SK-N-SH (cell line): Measurements from ENCODE around the gene YJEFN3.

Source experiments
- RAD21 ChIP-seq: IDR thresholded peaks from 2 replicates; pipeline ENCODE4 v1.6.1; 2012; ENCODE audit warnings: mild to moderate bottlenecking, low read length
- RCOR1 ChIP-seq: fragments of 150-350 bp; IDR thresholded peaks from 2 replicates; pipeline ENCODE4 v1.6.1; 2017; ENCODE audit warnings: antibody characterized with exemption, low read length
- RFX5 ChIP-seq: IDR thresholded peaks from 2 replicates; pipeline ENCODE4 v1.6.1; 2012; ENCODE audit warnings: mild to moderate bottlenecking, improper control_type of control experiment, low read length
- TAF1 ChIP-seq: IDR thresholded peaks from 2 replicates; pipeline ENCODE4 v1.6.1; 2012; ENCODE audit warnings: low read depth, mild to moderate bottlenecking, low read length, moderate library complexity, borderline replicate concordance
- TF ChIP-seq, protein P1 (sequence below): IDR thresholded peaks from 2 replicates; pipeline ENCODE4 v1.6.1; 2012; ENCODE audit warnings: mild to moderate bottlenecking, low read depth, low read length, moderate library complexity
- TF ChIP-seq, protein P2 (sequence below): fragments of 200-600 bp; sonication (generic); IDR thresholded peaks from 2 replicates; pipeline ENCODE4 v1.6.1; 2017; ENCODE audit warnings: antibody characterized with exemption, mild to moderate bottlenecking, moderate library complexity
- TF ChIP-seq, protein P3 (sequence below): IDR thresholded peaks from 2 replicates; pipeline ENCODE4 v1.4.0; 2012; ENCODE audit warnings: low read depth

DNA sequence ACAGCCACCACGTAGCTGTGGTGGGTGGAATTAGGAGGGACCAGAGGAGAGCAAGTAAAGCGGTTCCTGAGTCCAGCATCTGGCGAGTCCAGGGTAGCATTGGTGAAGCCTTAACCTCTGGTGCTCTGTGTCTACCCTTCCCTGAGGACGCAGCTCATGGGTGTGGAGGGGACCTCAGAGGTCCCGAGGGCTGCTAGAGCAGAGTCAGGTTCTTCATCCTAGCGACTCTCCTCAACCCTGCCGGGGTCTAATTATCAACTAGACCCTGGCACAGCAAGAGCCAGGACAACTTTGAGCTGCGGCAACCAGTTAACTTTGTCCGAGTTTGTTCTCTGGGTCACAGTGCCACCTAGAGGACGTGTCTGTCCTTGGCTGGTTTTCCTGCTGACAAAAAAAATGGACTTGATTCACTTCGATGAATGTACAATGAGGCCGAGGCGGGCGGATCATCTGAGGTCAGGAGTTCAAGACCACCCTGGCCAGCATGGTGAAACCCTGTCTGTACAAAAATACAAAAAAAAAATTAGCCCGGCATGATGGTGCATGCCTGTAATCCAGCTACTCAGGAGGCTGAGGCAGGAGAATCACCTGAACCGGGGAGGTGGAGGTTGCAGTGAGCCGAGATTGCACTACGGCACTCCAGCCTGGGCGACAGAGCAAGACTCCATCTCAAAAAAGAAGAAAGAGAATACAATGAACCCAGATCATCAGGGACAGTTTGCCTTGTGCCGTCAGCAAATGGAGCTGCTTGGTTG lies 38.3 kb upstream of the YJEFN3 start:
- TF ChIP-seq, protein P1, sequence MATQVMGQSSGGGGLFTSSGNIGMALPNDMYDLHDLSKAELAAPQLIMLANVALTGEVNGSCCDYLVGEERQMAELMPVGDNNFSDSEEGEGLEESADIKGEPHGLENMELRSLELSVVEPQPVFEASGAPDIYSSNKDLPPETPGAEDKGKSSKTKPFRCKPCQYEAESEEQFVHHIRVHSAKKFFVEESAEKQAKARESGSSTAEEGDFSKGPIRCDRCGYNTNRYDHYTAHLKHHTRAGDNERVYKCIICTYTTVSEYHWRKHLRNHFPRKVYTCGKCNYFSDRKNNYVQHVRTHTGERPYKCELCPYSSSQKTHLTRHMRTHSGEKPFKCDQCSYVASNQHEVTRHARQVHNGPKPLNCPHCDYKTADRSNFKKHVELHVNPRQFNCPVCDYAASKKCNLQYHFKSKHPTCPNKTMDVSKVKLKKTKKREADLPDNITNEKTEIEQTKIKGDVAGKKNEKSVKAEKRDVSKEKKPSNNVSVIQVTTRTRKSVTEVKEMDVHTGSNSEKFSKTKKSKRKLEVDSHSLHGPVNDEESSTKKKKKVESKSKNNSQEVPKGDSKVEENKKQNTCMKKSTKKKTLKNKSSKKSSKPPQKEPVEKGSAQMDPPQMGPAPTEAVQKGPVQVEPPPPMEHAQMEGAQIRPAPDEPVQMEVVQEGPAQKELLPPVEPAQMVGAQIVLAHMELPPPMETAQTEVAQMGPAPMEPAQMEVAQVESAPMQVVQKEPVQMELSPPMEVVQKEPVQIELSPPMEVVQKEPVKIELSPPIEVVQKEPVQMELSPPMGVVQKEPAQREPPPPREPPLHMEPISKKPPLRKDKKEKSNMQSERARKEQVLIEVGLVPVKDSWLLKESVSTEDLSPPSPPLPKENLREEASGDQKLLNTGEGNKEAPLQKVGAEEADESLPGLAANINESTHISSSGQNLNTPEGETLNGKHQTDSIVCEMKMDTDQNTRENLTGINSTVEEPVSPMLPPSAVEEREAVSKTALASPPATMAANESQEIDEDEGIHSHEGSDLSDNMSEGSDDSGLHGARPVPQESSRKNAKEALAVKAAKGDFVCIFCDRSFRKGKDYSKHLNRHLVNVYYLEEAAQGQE: no peak
- TF ChIP-seq, protein P2, sequence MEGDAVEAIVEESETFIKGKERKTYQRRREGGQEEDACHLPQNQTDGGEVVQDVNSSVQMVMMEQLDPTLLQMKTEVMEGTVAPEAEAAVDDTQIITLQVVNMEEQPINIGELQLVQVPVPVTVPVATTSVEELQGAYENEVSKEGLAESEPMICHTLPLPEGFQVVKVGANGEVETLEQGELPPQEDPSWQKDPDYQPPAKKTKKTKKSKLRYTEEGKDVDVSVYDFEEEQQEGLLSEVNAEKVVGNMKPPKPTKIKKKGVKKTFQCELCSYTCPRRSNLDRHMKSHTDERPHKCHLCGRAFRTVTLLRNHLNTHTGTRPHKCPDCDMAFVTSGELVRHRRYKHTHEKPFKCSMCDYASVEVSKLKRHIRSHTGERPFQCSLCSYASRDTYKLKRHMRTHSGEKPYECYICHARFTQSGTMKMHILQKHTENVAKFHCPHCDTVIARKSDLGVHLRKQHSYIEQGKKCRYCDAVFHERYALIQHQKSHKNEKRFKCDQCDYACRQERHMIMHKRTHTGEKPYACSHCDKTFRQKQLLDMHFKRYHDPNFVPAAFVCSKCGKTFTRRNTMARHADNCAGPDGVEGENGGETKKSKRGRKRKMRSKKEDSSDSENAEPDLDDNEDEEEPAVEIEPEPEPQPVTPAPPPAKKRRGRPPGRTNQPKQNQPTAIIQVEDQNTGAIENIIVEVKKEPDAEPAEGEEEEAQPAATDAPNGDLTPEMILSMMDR: peak; percentile 86
- TF ChIP-seq RAD21: peak; percentile 90
- no peak for TF ChIP-seq RFX5
- TF ChIP-seq, protein P3, sequence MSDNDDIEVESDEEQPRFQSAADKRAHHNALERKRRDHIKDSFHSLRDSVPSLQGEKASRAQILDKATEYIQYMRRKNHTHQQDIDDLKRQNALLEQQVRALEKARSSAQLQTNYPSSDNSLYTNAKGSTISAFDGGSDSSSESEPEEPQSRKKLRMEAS: no peak
- TF ChIP-seq RCOR1: 0 out of 2 replicates have a peak, but pooled peaks have one; percentile 18
- TF ChIP-seq TAF1: no peak
